Measurements from ENCODE around the gene SRP68.
"Not testable (repeated sequence)": the region's sequence is repeated elsewhere in the genome, so short reads cannot be mapped to it uniquely, and the experiment has no call there.

Gene SRP68

DNA sequence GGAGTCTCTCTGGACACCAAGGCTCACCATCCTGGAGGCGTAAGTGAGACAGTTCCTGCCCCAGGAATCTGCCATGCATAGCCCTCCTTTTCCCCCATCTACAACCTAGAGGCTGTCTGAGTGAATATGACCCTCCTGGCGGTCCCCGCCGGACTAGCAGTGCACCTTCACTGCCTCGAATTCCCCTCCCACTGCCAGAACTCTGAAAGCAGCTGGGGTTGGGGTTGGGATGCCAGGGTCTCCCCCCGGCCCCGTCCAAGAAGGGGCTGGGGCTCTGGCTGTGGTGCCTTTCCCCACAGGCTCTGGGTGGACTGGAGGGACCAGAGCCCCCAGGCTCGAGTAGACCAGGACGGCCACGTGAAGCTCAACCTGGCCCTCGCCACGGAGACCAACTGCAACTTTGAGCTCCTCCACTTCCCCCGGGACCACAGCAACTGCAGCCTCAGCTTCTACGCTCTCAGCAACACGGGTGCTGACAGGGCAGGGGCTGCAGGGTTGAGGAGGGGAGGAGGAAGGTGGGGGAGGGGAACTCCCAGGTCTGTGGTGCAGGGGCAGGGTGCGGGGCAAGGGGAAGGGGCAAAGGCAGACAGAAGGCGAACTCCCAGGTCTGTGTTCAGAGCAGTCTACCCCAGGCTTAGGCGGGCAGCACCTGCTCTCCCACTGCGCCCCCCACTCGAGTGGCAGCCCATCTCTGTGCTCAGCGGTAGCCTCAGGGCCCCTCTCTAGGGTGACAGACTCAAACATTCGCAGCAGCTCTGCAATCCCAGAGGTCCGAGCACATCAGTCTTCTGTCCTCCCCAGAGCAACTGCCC lies 7.8 kb upstream of the SRP68 start:
- no peak overlapping the region for H3K4me3 ChIP-seq (ENCODE audit: low read depth, low read length)
- DNase-seq (ENCODE audit: low read depth), result no peak
- TF ChIP-seq, protein P1, sequence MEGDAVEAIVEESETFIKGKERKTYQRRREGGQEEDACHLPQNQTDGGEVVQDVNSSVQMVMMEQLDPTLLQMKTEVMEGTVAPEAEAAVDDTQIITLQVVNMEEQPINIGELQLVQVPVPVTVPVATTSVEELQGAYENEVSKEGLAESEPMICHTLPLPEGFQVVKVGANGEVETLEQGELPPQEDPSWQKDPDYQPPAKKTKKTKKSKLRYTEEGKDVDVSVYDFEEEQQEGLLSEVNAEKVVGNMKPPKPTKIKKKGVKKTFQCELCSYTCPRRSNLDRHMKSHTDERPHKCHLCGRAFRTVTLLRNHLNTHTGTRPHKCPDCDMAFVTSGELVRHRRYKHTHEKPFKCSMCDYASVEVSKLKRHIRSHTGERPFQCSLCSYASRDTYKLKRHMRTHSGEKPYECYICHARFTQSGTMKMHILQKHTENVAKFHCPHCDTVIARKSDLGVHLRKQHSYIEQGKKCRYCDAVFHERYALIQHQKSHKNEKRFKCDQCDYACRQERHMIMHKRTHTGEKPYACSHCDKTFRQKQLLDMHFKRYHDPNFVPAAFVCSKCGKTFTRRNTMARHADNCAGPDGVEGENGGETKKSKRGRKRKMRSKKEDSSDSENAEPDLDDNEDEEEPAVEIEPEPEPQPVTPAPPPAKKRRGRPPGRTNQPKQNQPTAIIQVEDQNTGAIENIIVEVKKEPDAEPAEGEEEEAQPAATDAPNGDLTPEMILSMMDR (IDR thresholded peaks at IDR 0.05; ENCODE audit: insufficient read depth, low read depth, low read length, missing control alignments), result no peak

DNA sequence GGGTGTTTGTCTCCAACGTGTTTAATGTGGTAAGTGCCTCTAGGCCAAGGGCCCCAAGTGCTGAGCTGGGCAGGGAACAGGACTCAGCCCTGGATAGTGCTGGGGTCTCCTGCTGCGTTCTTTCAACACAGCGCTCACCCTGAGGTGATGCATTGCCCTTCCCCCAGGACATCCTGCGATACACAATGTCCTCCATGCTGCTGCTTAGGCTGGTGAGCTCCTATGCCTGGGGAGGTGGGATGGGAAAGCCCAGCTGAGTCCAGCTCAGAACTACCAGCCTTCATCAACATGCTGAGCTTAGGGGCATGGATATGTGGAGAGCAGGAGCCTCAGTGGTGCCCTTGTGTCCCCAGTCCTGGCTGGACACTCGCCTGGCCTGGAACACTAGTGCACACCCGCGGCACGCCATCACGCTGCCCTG lies 7.2 kb upstream of the SRP68 start:
- TF ChIP-seq, protein P1 (IDR thresholded peaks at IDR 0.05; ENCODE audit: insufficient read depth, low read depth, low read length, missing control alignments), result no peak
- no peak for DNase-seq (ENCODE audit: low read depth)

DNA sequence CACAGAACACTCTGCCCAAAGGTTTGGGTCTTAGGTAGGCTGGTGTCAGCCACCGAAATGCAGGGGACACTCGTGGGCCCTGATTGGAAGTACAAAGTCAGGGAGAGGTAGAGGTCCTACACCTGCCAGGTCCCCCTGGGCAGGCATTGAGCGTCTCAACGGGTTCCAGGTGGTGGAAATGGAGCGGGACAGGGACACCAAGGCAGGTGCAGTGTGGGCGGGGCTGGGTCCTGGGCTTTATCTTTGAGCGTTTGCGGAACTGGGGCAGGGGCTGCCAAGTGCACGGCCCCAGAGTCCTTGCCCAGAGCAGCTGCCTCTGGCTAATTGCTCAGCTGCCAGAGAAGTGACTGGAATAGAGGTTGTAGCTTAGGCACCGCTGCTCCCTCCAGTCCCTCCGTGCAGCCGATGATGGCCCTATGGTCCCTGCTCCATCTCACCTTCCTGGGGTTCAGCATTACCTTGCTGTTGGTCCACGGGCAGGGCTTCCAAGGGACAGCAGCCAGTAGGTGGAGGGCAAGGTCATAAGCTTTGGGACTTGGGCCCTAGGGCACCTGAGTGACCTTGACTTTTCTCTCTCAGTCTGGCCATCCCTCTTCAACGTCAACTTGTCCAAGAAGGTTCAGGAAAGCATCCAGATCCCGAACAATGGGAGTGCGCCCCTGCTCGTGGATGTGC lies 6.7 kb upstream of the SRP68 start, which contains the start of gene ZACN:
ZACN (plus strand) TSS at position 323 of the 675 bp plus-strand sequence; CDS start at position 406, 83 bp downstream.
- TF ChIP-seq, protein P1 (IDR thresholded peaks at IDR 0.05; ENCODE audit: insufficient read depth, low read depth, low read length, missing control alignments), result no peak
- H3K4me3 ChIP-seq (ENCODE audit: low read depth, low read length), result no peak within 1 kb of the TSS
- DNase-seq (ENCODE audit: low read depth), result no peak

More for the DNA sequence above, 7.2 kb upstream of the SRP68 start:
- no peak overlapping the region for H3K4me3 ChIP-seq (ENCODE audit: low read depth, low read length)

DNA sequence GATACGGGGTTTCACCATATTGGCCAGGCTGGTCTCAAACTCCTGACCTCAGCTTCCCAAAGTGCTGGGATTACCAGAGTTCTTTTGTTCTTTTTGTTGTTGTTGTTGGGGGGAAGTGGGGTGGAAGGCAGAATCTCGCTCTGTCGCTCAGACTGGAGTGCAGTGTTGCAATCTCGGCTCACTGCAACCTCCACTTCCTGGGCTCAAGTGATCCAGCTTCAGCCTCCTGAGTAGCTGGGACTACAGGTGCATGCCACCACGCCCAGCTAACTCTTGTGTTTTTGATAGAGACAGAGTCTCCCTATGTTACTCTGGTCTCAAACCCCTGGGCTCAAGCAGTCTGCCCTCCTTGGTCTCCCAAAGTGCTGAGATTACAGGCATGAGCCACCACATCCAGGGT lies 6.1 kb upstream of the SRP68 start:
- not testable (repeated sequence) for H3K4me3 ChIP-seq (ENCODE audit: low read depth, low read length); DNase-seq (ENCODE audit: low read depth)

DNA sequence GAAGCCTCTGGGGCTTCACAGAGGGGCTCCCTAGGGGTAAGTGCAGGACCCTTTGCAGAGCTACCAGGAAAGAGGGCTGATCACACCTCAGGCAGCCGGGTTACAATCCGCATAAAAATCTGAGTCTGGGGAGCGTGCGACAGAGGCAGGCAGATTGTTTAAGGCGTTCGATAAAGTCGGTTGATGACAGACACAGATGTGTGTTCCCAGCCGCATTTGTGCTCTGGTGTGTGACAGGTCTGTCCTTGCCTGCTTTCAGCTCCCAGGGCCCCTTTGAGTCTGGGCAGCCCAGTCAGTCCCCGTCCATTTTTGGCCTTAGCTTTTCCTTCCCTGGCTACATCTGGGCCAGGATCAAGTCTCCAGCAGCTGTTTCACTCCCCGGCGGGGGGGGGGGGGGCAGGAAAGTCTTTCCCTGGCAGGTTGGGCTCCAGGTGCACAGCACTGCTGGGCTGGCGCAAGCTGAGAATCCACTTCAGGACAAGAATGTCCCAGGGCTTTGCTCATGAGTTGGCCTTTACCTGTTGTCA lies 5.3 kb upstream of the SRP68 start:
- no peak overlapping the region for H3K4me3 ChIP-seq (ENCODE audit: low read depth, low read length)
- DNase-seq (ENCODE audit: low read depth), result no peak
- TF ChIP-seq, protein P1 (IDR thresholded peaks at IDR 0.05; ENCODE audit: insufficient read depth, low read depth, low read length, missing control alignments), result no peak

DNA sequence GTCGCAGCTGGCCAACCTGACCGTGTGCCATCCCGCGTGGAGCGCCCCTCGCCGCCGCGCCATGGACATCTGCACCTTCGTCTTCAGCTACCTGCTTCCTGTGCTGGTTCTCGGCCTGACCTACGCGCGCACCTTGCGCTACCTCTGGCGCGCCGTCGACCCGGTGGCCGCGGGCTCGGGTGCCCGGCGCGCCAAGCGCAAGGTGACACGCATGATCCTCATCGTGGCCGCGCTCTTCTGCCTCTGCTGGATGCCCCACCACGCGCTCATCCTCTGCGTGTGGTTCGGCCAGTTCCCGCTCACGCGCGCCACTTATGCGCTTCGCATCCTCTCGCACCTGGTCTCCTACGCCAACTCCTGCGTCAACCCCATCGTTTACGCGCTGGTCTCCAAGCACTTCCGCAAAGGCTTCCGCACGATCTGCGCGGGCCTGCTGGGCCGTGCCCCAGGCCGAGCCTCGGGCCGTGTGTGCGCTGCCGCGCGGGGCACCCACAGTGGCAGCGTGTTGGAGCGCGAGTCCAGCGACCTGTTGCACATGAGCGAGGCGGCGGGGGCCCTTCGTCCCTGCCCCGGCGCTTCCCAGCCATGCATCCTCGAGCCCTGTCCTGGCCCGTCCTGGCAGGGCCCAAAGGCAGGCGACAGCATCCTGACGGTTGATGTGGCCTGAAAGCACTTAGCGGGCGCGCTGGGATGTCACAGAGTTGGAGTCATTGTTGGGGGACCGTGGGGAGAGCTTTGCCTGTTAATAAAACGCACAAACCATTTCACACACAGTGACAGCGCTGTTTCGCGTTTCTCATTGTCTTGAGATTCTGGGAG lies 4.7 kb upstream of the SRP68 start:
- no peak for DNase-seq (ENCODE audit: low read depth)
- TF ChIP-seq, protein P1 (IDR thresholded peaks at IDR 0.05; ENCODE audit: insufficient read depth, low read depth, low read length, missing control alignments), result no peak
- no peak overlapping the region for H3K4me3 ChIP-seq (ENCODE audit: low read depth, low read length)

Data from GM12865 (cell line).